HG03097 (cell line): ENCODE results near the gene EXOC3L2.

Experiments used
- ATAC-seq: cut with Tn5 transposase; IDR thresholded peaks from one replicate; pipeline ENCODE4 v1.9.1; 2021; ENCODE audit not compliant: unreplicated experiment, low FRiP score

The EXOC3L2 gene

GRCh38 chr19:45186509-45187334, 58.5 kb downstream of the EXOC3L2 start:
- ATAC-seq = no peak

GRCh38 chr19:45184115-45184514, 61.1 kb downstream of the EXOC3L2 start:
- ATAC-seq = no peak

- no peak for ATAC-seq
Measured at GRCh38 chr19:45182758-45183157, 62.4 kb downstream of the EXOC3L2 start.

- ATAC-seq = no peak
Measured at GRCh38 chr19:45180936-45181335, 64.3 kb downstream of the EXOC3L2 start.

GRCh38 chr19:45179892-45180370, 65.3 kb downstream of the EXOC3L2 start:
- ATAC-seq = no peak

GRCh38 chr19:45179072-45179891, 65.9 kb downstream of the EXOC3L2 start:
- peak; percentile 4 for ATAC-seq

GRCh38 chr19:45178262-45179071, 66.7 kb downstream of the EXOC3L2 start, which contains the start of gene BLOC1S3:
BLOC1S3 (plus strand) TSS chr19:45178784; CDS start chr19:45179297, 513 bp downstream.
- ATAC-seq = peak; percentile 82

- no peak for ATAC-seq
Measured at GRCh38 chr19:45177817-45178261, 67.4 kb downstream of the EXOC3L2 start, which contains the start of gene TRAPPC6A. TRAPPC6A (minus strand) TSS chr19:45178237; CDS start chr19:45178218, 19 bp downstream.

- no peak for ATAC-seq
Measured at GRCh38 chr19:45175515-45176345, 69.5 kb downstream of the EXOC3L2 start.

GRCh38 chr19:45173816-45174215, 71.4 kb downstream of the EXOC3L2 start:
- ATAC-seq = no peak

GRCh38 chr19:45172611-45173208, 72.5 kb downstream of the EXOC3L2 start:
- ATAC-seq = no peak

- no peak for ATAC-seq
Measured at GRCh38 chr19:45172173-45172572, 73.0 kb downstream of the EXOC3L2 start.

GRCh38 chr19:45171211-45171623, 74.0 kb downstream of the EXOC3L2 start:
- ATAC-seq = no peak

- ATAC-seq = no peak
Measured at GRCh38 chr19:45170146-45171106, 74.8 kb downstream of the EXOC3L2 start.

- no peak for ATAC-seq
Measured at GRCh38 chr19:45169602-45170001, 75.6 kb downstream of the EXOC3L2 start.

- no peak for ATAC-seq
Measured at GRCh38 chr19:45168767-45169351, 76.3 kb downstream of the EXOC3L2 start.

- no peak for ATAC-seq
Measured at GRCh38 chr19:45166723-45167252, 78.4 kb downstream of the EXOC3L2 start.
